Adipocyte (in vitro differentiated cells): ENCODE data around the gene HPSE2.
A peak's percentile ranks its signal among the peaks of the same experiment; 100 is the strongest.

Source experiments
- DNase-seq: peaks from one replicate; pipeline ENCODE4 v3.0.0-alpha.2; 2015; ENCODE audit warnings: low read depth
- H3K27me3 ChIP-seq: replicated peaks from 2 replicates; pipeline ENCODE4 v1.7.0; 2013; ENCODE audit warnings: mild to moderate bottlenecking, low read length, moderate library complexity; ENCODE audit not compliant: control insufficient read depth, insufficient read depth
- H3K36me3 ChIP-seq: 2 replicates; pipeline ENCODE4 v1.7.0; 2013; ENCODE audit warnings: low read length, mild to moderate bottlenecking, moderate library complexity; ENCODE audit not compliant: control insufficient read depth, insufficient read depth, severe bottlenecking
- H3K4me1 ChIP-seq: 2 replicates; pipeline ENCODE4 v1.7.0; 2013; ENCODE audit warnings: mild to moderate bottlenecking, low read length, moderate library complexity; ENCODE audit not compliant: control insufficient read depth, insufficient read depth
- H3K4me3 ChIP-seq: 2 replicates; pipeline ENCODE4 v1.7.0; 2013; ENCODE audit warnings: mild to moderate bottlenecking, low read length, moderate library complexity
- H3K9ac ChIP-seq: 2 replicates; pipeline ENCODE4 v1.7.0; 2013; ENCODE audit warnings: mild to moderate bottlenecking, low read length, moderate library complexity
- H3K9me3 ChIP-seq: 2 replicates; pipeline ENCODE4 v1.7.0; 2013; ENCODE audit warnings: mild to moderate bottlenecking, low read length, moderate library complexity; ENCODE audit not compliant: control insufficient read depth

The HPSE2 gene

DNA sequence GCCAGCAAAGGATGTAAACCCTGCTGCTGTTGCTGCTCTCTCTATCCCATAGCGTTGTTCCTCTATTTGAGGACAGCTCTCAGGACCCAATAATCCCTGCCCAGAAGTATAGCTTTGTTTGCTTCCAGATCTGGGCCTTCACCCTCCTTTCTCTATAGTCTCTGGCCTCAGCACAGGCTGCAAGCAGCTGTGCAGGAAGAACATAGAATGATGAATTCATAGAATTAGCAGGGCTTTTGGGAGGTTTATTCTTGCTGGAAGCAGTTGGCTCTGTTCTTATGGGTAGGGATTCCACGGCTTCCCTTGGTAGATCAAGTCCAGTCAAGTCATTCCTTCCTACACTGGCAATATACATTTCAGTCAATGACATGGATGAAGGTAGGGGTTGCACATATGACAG is 354.7 kb downstream of the HPSE2 start:
- no peaks in the 10 kb centered on the region for H3K9me3 ChIP-seq
- H3K27me3 ChIP-seq, result no peaks in the 10 kb centered on the region
- H3K9ac ChIP-seq, result no peak overlapping the region
- no peak overlapping the region for H3K4me3 ChIP-seq
- DNase-seq, result no peak
- H3K4me1 ChIP-seq, result peaks cover 3% of the 10 kb centered on the region
- no peaks in the 10 kb centered on the region for H3K36me3 ChIP-seq

- Histone ChIP-seq H3K9me3 (no peaks in the 10 kb centered on the region), H3K9ac (no peak overlapping the region), H3K36me3 (no peaks in the 10 kb centered on the region), H3K27me3 (no peaks in the 10 kb centered on the region), H3K4me1 (peaks cover 3% of the 10 kb centered on the region), H3K4me3 (no peak overlapping the region)
- DNase-seq, result no peak
These were observed 356.7 kb downstream of the HPSE2 start for GRCh38 chr10:98878921-98879320.

DNA sequence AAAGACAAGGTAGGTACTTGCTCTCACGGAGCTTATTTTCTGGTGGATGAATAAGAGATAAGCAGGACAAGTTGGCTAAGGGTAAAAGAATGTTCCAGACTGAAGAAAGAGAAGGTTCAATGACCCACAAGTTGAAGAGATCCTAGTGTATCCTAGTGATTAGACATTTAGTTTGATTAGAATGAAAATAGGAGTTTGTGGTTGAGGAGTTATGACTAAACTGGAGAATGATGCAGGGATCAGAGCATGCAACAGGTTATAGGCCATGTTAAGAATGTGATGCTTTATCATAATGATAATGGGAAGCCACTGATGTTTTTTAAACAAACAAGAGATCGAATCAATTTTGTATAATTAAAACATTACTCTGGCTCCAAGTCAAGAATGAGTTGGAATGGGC is 357.2 kb downstream of the HPSE2 start:
- Histone ChIP-seq H3K27me3 (no peaks in the 10 kb centered on the region), H3K36me3 (no peaks in the 10 kb centered on the region), H3K4me1 (peaks cover 3% of the 10 kb centered on the region), H3K4me3 (no peak overlapping the region), H3K9ac (no peak overlapping the region), H3K9me3 (no peaks in the 10 kb centered on the region)
- DNase-seq, result no peak

GRCh38 chr10:98861962-98862361 is 373.7 kb downstream of the HPSE2 start:
- DNase-seq, result no peak
- H3K27me3 ChIP-seq, result no peaks in the 10 kb centered on the region
- H3K9ac ChIP-seq, result no peak overlapping the region
- H3K4me1 ChIP-seq, result no peaks in the 10 kb centered on the region
- H3K9me3 ChIP-seq, result peaks cover 15% of the 10 kb centered on the region
- no peak overlapping the region for H3K4me3 ChIP-seq
- H3K36me3 ChIP-seq, result no peaks in the 10 kb centered on the region

DNA sequence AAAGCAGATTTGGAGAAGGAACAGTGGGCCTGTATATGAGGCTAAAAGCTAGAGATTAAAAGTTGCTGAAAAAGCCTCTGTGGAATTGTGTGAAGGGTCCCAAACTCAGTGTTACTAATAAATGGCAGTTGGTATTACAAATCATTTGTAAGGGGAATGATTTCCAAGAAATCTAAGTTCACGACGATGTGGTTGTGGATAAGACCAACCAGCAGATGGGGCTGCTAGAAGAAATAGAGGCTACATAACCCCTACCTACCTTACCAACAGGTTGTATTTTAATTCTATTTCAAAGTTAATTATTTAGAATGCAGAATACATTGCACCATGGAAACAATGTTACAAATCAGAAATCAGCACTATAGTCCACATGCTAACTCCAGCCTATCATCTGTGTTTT is 377.1 kb downstream of the HPSE2 start:
- Histone ChIP-seq H3K4me3 (no peak overlapping the region), H3K9me3 (no peaks in the 10 kb centered on the region), H3K9ac (no peak overlapping the region), H3K27me3 (no peaks in the 10 kb centered on the region), H3K4me1 (no peaks in the 10 kb centered on the region), H3K36me3 (no peaks in the 10 kb centered on the region)
- DNase-seq, result peak; percentile 0

DNA sequence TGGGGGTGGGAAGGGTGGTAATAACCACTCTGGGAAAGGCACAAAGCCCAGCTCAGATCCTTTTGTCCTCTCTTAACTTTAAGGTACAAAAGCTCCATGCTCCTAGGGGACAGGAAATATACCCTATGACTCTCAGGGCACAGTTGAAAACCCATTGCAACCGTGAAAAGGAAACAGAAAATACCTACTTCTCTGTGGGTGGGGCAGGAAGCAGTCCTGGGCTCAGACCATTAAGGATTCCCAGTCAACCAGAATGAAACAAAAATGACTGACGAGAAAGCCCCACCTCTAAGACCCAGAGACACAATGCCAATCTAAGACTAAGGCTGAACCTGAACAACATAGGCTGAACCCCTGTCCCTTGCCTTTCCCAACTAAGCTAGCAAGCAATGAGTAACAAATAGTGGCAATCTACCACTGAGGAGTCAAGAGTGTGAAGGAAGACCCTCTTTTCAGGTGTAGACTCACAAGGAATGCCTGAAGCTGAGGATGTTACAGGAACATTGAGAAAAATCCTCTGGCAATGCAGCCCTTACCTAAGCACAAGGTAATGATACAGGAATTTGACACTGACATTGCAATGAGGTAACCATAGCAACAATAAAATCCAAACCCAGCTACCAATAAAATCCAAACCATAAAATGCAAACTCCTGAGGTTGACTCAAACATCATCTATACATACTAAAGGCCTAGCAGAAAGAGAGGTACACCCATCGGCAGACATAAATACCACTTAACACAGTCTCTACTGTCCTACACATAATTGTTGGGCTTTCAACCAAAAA is 380.1 kb downstream of the HPSE2 start:
- Histone ChIP-seq H3K9me3 (no peaks in the 10 kb centered on the region), H3K4me3 (no peak overlapping the region)
- no peak for DNase-seq

DNA sequence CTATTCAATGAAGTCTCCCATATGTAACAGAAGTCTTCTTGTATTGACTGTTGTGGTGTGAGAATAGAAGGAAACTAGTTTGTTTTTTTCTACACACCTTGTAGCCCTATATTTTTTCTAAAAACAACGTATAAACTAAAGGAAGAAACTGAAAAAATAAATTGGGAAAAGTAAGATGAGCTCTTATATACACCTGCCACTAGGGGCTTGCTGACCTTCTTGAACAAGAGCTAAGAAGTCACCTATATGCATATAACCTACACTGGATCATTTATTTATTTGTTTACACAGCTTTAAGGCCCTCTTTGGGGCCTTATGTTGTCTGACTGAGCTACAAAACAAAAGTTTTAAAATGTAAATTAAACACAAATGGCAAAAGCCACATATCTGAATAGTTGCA is 383.0 kb downstream of the HPSE2 start:
- no peaks in the 10 kb centered on the region for H3K27me3 ChIP-seq
- H3K36me3 ChIP-seq, result no peaks in the 10 kb centered on the region
- no peaks in the 10 kb centered on the region for H3K9me3 ChIP-seq
- H3K4me1 ChIP-seq, result no peaks in the 10 kb centered on the region
- no peak overlapping the region for H3K9ac ChIP-seq
- no peak for DNase-seq
- H3K4me3 ChIP-seq, result no peak overlapping the region

More for the DNA sequence above, 380.1 kb downstream of the HPSE2 start:
- H3K36me3 ChIP-seq, result no peaks in the 10 kb centered on the region
- H3K9ac ChIP-seq, result no peak overlapping the region
- no peaks in the 10 kb centered on the region for H3K27me3 ChIP-seq
- no peaks in the 10 kb centered on the region for H3K4me1 ChIP-seq

DNA sequence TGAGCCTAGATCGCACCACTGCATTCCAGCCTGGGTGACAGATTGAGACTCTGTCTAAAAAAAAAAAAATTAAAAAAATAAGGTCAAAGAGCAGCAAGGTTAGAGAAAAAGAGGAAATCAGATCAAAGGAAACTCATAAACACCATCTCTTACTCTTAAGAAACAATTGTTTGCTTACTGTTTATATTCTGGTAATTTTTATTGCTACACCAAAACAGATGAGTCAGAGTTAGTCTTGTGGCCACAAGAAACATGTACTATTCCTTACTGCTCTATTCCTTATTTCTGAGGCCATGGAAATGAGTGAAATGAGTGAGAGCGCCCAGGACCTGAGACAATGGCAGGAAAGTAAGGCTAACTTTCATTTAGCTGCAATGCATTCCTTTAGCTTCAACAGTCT is 387.3 kb downstream of the HPSE2 start:
- Histone ChIP-seq H3K27me3 (no peaks in the 10 kb centered on the region), H3K9ac (no peak overlapping the region), H3K4me1 (no peaks in the 10 kb centered on the region), H3K4me3 (no peak overlapping the region), H3K36me3 (no peaks in the 10 kb centered on the region), H3K9me3 (no peaks in the 10 kb centered on the region)
- no peak for DNase-seq

DNA sequence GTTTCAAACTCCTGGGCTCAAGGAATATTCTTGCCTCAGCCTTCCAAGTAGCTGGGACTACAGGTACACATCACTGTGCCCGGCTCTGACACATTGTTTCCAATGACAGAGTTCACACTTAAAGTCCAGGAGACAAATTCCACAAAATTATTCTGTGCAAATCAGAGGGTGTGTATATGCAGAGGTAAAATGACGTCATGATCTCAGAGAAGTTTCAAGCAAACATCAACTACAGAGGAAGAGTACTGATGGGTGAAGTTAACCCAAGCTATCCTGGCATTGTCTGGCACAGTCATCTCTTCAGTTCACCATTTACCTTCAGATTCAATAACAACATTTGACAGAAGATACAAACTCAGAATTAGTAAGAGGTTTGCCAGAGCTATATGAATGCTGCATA is 388.9 kb downstream of the HPSE2 start:
- no peaks in the 10 kb centered on the region for H3K9me3 ChIP-seq

DNA sequence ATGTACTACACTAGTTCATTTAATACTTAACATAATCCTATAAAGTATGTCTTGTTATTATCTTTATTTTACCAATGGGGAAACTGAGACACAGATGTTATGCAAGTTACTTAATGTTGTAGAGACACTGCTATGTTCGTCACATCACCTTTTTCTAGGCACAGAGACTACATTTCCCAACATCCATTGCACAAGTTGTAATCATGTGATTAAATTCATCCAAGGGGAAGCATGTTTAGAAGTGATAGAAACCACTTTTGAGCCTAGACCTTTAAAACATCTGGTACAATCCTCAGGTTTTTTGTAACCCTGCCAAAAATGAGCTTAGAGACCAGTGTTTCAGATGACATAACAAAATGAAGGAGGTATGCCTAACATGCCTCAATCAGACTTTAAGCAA is 402.1 kb downstream of the HPSE2 start:
- Histone ChIP-seq H3K27me3 (peaks cover 6% of the 10 kb centered on the region), H3K9ac (no peak overlapping the region), H3K9me3 (no peaks in the 10 kb centered on the region), H3K4me3 (no peak overlapping the region), H3K36me3 (no peaks in the 10 kb centered on the region), H3K4me1 (no peaks in the 10 kb centered on the region)
- no peak for DNase-seq

More for the DNA sequence above, 388.9 kb downstream of the HPSE2 start:
- no peaks in the 10 kb centered on the region for H3K36me3 ChIP-seq
- no peak overlapping the region for H3K9ac ChIP-seq
- H3K4me1 ChIP-seq, result no peaks in the 10 kb centered on the region
- no peaks in the 10 kb centered on the region for H3K27me3 ChIP-seq
- no peak for DNase-seq
- no peak overlapping the region for H3K4me3 ChIP-seq

DNA sequence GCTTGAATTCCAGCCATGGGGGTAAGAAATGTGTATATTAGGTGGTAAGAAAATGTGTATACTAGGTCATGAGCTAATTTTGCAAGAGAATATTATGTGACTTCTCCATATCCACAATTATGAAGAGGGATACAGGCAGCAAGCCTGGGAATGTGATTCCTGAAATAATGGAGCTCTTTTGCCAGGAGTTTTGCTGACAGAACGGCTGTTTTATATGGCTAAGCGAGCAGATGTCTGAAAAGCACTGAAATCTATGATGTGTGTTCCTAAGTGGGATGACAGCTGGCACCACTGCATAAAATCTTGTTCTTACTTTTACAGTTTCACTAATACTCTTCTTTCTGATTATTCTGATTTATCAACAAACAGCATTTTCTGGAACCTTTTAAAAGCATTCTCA is 402.9 kb downstream of the HPSE2 start:
- Histone ChIP-seq H3K36me3 (no peaks in the 10 kb centered on the region), H3K9me3 (no peaks in the 10 kb centered on the region), H3K4me3 (no peak overlapping the region), H3K4me1 (no peaks in the 10 kb centered on the region), H3K9ac (no peak overlapping the region), H3K27me3 (peaks cover 6% of the 10 kb centered on the region)
- DNase-seq, result no peak

DNA sequence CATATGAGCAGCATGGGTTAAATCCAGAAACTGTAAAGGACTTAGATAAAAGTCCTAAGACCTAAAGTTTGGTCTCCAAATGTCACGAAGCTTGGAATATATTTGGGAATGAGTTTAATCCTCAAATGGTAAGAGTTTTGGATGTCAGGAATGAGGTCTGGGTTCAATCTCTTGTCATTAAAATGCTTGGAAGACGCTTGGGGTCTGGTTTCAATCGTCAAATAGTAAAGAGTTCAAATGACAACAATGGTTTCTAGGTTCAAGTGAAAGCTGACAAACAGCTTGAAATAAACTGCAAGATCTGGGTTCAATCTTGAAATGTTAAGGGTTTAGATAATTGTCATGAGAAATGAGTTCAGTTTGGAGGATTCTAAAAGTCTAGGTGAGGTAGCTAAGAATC is 403.5 kb downstream of the HPSE2 start:
- Histone ChIP-seq H3K9me3 (no peaks in the 10 kb centered on the region), H3K4me1 (no peaks in the 10 kb centered on the region), H3K27me3 (peaks cover 6% of the 10 kb centered on the region), H3K9ac (no peak overlapping the region), H3K4me3 (no peak overlapping the region), H3K36me3 (no peaks in the 10 kb centered on the region)
- no peak for DNase-seq
